HepG2 (cell line): Measurements from ENCODE around the gene ANLN. TPM values are rescaled to one million over a fixed set of nuclear protein-coding genes. Genes with fewer than 3 reads are reported as not detected.

Source experiments
- CBFB ChIP-seq: sonication (generic); formaldehyde crosslinking; IDR thresholded peaks from 2 replicates; pipeline ENCODE4 v1.4.0; 2020; ENCODE audit warnings: missing genetic modification reagents
- DMAP1 ChIP-seq: IDR thresholded peaks from 2 replicates; pipeline ENCODE4 v1.6.1; 2016
- ERF ChIP-seq: IDR thresholded peaks from 2 replicates; pipeline ENCODE4 v1.6.1; 2018; ENCODE audit warnings: missing biosample characterization, missing genetic modification reagents
- HOXA7 ChIP-seq: sonication (generic); formaldehyde crosslinking; IDR thresholded peaks from 2 replicates; pipeline ENCODE4 v1.8.1; 2022; ENCODE audit warnings: mild to moderate bottlenecking, missing genetic modification reagents, moderate library complexity
- KDM4B ChIP-seq: sonication (generic); formaldehyde crosslinking; IDR thresholded peaks from 2 replicates; pipeline ENCODE4 v1.4.0; 2020; ENCODE audit warnings: missing genetic modification reagents
- NR2F6 ChIP-seq, 2 experiments: IDR thresholded peaks; 2 replicates each; pipeline ENCODE4 v1.6.1; 2016; ENCODE audit warnings: antibody characterized with exemption in 1 of 2, mild to moderate bottlenecking in 1 of 2
- PHF8 ChIP-seq: sonication (generic); formaldehyde crosslinking; IDR thresholded peaks from 2 replicates; pipeline ENCODE4 v1.5.0; 2020; ENCODE audit warnings: missing genetic modification reagents
- RXRA ChIP-seq: sonication (generic); formaldehyde crosslinking; IDR thresholded peaks from 2 replicates; pipeline ENCODE4 v1.5.1; 2020; ENCODE audit warnings: missing genetic modification reagents
- ZBTB26 ChIP-seq: IDR thresholded peaks from 2 replicates; pipeline ENCODE4 v1.6.1; 2016; ENCODE audit warnings: missing compliant biosample characterization, missing genetic modification reagents, borderline replicate concordance
- ZIK1 ChIP-seq: sonication (generic); formaldehyde crosslinking; IDR thresholded peaks from 2 replicates; pipeline ENCODE4 v1.5.0; 2020; ENCODE audit warnings: mild to moderate bottlenecking, low read depth, missing genetic modification reagents, borderline replicate concordance
- ZNF160 ChIP-seq: sonication (generic); formaldehyde crosslinking; IDR thresholded peaks from 2 replicates; pipeline ENCODE4 v1.8.0; 2022; ENCODE audit warnings: mild to moderate bottlenecking, inconsistent platforms, missing genetic modification reagents
- ZNF317 ChIP-seq: sonication (generic); formaldehyde crosslinking; IDR thresholded peaks from 2 replicates; pipeline ENCODE4 v1.5.0; 2020; ENCODE audit warnings: mild to moderate bottlenecking, missing genetic modification reagents
- ZNF569 ChIP-seq: sonication (generic); formaldehyde crosslinking; IDR thresholded peaks from 2 replicates; pipeline ENCODE4 v1.5.0; 2020; ENCODE audit warnings: mild to moderate bottlenecking, missing genetic modification reagents, moderate library complexity, borderline replicate concordance
- polyA plus RNA-seq, 8 experiments: library from polyadenylated mRNA; depleted of rRNA in 3 of 8; stranded (reverse) in 7 of 8; unstranded in 1 of 8; fragments of >200 nt; fragmentation: Illumina TruSeq in 4 of 8; extraction: Trizol in 4 of 8; gene quantifications; 2 replicates each; pipeline versions ENCODE4 v1.2.1 to v1.2.3, GENCODE V29; 2011 to 2016; ENCODE audit warnings: low read depth in 4 of 8, missing spikeins in 1 of 8, mixed read lengths in 1 of 8; ENCODE audit not compliant: insufficient read depth in 1 of 8
- total RNA-seq, 5 experiments: library from RNA; depleted of rRNA; stranded (reverse); fragments of >200 nt; fragmentation: Illumina TruSeq; extraction: Trizol; gene quantifications; 2 replicates each; pipeline ENCODE4 v1.2.3, GENCODE V29; 2016; ENCODE audit warnings: low read depth in 1 of 5
- TF ChIP-seq, protein P1 (sequence below), 2 experiments: IDR thresholded peaks; 2 replicates each; pipeline ENCODE4 v1.6.1; 2011 to 2012; ENCODE audit warnings: low read length in 2 of 2, borderline replicate concordance in 1 of 2, low read depth in 1 of 2, mild to moderate bottlenecking in 1 of 2, moderate library complexity in 1 of 2
- TF ChIP-seq, protein P2 (sequence below): sonication (generic); formaldehyde crosslinking; IDR thresholded peaks from 2 replicates; pipeline ENCODE4 v1.5.0; 2020; ENCODE audit warnings: mild to moderate bottlenecking, missing genetic modification reagents
- TF ChIP-seq, protein P3 (sequence below): sonication (generic); formaldehyde crosslinking; IDR thresholded peaks from 2 replicates; pipeline ENCODE4 v1.5.0; 2020; ENCODE audit warnings: mild to moderate bottlenecking, low read depth, missing genetic modification reagents, borderline replicate concordance
- TF ChIP-seq, protein P4 (sequence below): sonication (generic); formaldehyde crosslinking; IDR thresholded peaks from 2 replicates; pipeline ENCODE4 v1.4.0; 2020; ENCODE audit warnings: low read depth, mild to moderate bottlenecking, missing genetic modification reagents
- TF ChIP-seq, protein P5 (sequence below): sonication (generic); formaldehyde crosslinking; IDR thresholded peaks from 2 replicates; pipeline ENCODE4 v1.5.1; 2020; ENCODE audit warnings: missing genetic modification reagents, mild to moderate bottlenecking, borderline replicate concordance

The ANLN gene
- total and polyA plus RNA-seq, 2 of the 13 experiments (the other 11 are each of a cell fraction or from before 2014, with no cell fraction given) = 20.0 to 72.0 TPM

DNA sequence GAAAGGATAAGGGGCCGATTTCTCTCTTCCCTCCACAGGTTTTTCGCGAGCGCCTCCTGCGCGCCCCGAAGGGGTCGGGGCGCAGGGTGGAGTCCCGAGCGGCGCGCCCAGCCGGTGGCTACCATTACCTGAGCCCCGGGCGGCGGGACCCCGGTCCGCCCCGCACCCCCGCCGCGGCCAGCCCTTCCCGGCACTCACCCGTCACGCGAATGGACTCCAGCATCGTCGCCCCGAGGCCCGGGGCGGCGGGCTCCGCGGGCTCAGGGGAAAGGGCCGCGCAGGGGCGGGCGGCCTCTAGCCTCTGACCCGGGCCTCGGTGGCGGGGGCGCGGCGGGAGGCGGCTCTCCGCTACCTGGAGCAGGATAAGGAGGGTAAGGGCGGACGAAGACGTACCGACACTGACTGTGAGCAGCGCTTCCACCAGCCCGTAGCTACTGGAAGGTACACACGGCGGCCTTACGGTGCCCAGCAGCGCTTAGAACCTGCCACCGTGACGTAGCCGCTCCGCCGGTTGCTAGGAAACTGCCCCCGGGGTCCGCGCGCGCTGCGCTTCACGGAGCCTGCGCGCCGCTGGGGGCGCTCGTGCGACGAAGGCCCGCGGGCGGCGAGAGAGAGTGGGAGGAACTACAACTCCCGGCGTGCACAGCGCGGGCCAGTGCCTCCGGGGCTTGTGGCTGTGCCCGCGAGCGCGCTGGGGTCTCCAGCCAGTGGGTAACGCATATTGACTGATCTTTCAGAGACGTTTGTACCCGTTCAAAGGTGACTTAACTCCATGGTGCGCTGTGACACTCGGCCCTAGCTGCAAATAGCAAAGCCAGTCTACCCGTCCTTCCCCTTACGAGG is 22.7 kb upstream of the ANLN start (continued):
- TF ChIP-seq, protein P1, sequence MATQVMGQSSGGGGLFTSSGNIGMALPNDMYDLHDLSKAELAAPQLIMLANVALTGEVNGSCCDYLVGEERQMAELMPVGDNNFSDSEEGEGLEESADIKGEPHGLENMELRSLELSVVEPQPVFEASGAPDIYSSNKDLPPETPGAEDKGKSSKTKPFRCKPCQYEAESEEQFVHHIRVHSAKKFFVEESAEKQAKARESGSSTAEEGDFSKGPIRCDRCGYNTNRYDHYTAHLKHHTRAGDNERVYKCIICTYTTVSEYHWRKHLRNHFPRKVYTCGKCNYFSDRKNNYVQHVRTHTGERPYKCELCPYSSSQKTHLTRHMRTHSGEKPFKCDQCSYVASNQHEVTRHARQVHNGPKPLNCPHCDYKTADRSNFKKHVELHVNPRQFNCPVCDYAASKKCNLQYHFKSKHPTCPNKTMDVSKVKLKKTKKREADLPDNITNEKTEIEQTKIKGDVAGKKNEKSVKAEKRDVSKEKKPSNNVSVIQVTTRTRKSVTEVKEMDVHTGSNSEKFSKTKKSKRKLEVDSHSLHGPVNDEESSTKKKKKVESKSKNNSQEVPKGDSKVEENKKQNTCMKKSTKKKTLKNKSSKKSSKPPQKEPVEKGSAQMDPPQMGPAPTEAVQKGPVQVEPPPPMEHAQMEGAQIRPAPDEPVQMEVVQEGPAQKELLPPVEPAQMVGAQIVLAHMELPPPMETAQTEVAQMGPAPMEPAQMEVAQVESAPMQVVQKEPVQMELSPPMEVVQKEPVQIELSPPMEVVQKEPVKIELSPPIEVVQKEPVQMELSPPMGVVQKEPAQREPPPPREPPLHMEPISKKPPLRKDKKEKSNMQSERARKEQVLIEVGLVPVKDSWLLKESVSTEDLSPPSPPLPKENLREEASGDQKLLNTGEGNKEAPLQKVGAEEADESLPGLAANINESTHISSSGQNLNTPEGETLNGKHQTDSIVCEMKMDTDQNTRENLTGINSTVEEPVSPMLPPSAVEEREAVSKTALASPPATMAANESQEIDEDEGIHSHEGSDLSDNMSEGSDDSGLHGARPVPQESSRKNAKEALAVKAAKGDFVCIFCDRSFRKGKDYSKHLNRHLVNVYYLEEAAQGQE (IDR thresholded peaks at IDR 0.05; ENCODE audit: borderline replicate concordance in 1 of 2, low read depth in 1 of 2, low read length in 2 of 2) = no peak
- TF ChIP-seq ZNF569 (CRISPR knock-in tag) (no peak), PHF8 (CRISPR knock-in tag) (peak; percentile 80), NR2F6 (IDR thresholded peaks at IDR 0.05) (no peak), NR2F6 (CRISPR knock-in tag; IDR thresholded peaks at IDR 0.05) (peak; percentile 13; the same call in 1 of the 2 replicates), HOXA7 (CRISPR knock-in tag) (no peak), KDM4B (CRISPR knock-in tag) (no peak), ZNF160 (CRISPR knock-in tag) (0 out of 2 replicates have a peak, but pooled peaks have one; percentile 50), ZNF317 (peak; percentile 52; the same call in 1 of the 2 replicates), CBFB (peak; percentile 80; the same call in 1 of the 2 replicates), DMAP1 (CRISPR knock-in tag) (no peak), ERF (CRISPR knock-in tag) (0 out of 2 replicates have a peak, but pooled peaks have one; percentile 22), ZBTB26 (CRISPR knock-in tag) (no peak; the same call in 1 of the 2 replicates), ZIK1 (peak; percentile 75; the same call in 1 of the 2 replicates), RXRA (CRISPR knock-in tag) (peak; percentile 56; the same call in 1 of the 2 replicates)
- TF ChIP-seq, protein P2, sequence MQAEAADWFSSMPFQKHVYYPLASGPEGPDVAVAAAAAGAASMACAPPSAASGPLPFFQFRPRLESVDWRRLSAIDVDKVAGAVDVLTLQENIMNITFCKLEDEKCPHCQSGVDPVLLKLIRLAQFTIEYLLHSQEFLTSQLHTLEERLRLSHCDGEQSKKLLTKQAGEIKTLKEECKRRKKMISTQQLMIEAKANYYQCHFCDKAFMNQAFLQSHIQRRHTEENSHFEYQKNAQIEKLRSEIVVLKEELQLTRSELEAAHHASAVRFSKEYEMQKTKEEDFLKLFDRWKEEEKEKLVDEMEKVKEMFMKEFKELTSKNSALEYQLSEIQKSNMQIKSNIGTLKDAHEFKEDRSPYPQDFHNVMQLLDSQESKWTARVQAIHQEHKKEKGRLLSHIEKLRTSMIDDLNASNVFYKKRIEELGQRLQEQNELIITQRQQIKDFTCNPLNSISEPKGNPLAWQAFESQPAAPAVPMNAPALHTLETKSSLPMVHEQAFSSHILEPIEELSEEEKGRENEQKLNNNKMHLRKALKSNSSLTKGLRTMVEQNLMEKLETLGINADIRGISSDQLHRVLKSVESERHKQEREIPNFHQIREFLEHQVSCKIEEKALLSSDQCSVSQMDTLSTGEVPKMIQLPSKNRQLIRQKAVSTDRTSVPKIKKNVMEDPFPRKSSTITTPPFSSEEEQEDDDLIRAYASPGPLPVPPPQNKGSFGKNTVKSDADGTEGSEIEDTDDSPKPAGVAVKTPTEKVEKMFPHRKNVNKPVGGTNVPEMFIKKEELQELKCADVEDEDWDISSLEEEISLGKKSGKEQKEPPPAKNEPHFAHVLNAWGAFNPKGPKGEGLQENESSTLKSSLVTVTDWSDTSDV (CRISPR knock-in tag) = 0 out of 2 replicates have a peak, but pooled peaks have one; percentile 74
- TF ChIP-seq, protein P3, sequence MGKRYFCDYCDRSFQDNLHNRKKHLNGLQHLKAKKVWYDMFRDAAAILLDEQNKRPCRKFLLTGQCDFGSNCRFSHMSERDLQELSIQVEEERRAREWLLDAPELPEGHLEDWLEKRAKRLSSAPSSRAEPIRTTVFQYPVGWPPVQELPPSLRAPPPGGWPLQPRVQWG (CRISPR knock-in tag) = no peak
- TF ChIP-seq, protein P4, sequence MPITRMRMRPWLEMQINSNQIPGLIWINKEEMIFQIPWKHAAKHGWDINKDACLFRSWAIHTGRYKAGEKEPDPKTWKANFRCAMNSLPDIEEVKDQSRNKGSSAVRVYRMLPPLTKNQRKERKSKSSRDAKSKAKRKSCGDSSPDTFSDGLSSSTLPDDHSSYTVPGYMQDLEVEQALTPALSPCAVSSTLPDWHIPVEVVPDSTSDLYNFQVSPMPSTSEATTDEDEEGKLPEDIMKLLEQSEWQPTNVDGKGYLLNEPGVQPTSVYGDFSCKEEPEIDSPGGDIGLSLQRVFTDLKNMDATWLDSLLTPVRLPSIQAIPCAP (CRISPR knock-in tag) = no peak
- TF ChIP-seq, protein P5, sequence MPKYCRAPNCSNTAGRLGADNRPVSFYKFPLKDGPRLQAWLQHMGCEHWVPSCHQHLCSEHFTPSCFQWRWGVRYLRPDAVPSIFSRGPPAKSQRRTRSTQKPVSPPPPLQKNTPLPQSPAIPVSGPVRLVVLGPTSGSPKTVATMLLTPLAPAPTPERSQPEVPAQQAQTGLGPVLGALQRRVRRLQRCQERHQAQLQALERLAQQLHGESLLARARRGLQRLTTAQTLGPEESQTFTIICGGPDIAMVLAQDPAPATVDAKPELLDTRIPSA = no peak
